ENCODE data around the gene TTN.

- TF ChIP-seq CTCF (conservative IDR thresholded peaks at IDR 0.05; ENCODE audit: low read depth, low read length) = no peak
- TF ChIP-seq EZH2 (IDR thresholded peaks at IDR 0.05; ENCODE audit: low read length, unreplicated experiment) = no peak
- no peak for TF ChIP-seq EZH2phosphoT487 (IDR thresholded peaks at IDR 0.05; ENCODE audit: borderline replicate concordance, low read length)
Observed at GRCh38 chr2:178523596-178524134, 283.6 kb downstream of the TTN start.

Measured in PC-3 (cell line).